HG02852 (cell line): ENCODE data around the gene STYXL2.

ENCODE experiments used
- ATAC-seq: cut with Tn5 transposase; IDR thresholded peaks from one replicate; pipeline ENCODE4 v1.9.1; 2021; ENCODE audit warnings: mild to moderate bottlenecking, moderate library complexity; ENCODE audit not compliant: unreplicated experiment

The STYXL2 gene

GRCh38 chr1:167130829-167131510 lies 37.1 kb downstream of the STYXL2 start:
- ATAC-seq: no peak

GRCh38 chr1:167132301-167133010 lies 38.6 kb downstream of the STYXL2 start:
- no peak for ATAC-seq

GRCh38 chr1:167135281-167135840 lies 41.5 kb downstream of the STYXL2 start:
- no peak for ATAC-seq

GRCh38 chr1:167136191-167136614 lies 42.3 kb downstream of the STYXL2 start:
- no peak for ATAC-seq

- ATAC-seq: no peak
Measured at GRCh38 chr1:167136806-167137205, 42.9 kb downstream of the STYXL2 start.

- ATAC-seq: no peak
Measured at GRCh38 chr1:167137332-167137781, 43.5 kb downstream of the STYXL2 start.

GRCh38 chr1:167137793-167138510 lies 44.1 kb downstream of the STYXL2 start:
- ATAC-seq: no peak

- ATAC-seq: no peak
Measured at GRCh38 chr1:167138703-167139102, 44.8 kb downstream of the STYXL2 start.

GRCh38 chr1:167141963-167142362 lies 48.1 kb downstream of the STYXL2 start:
- no peak for ATAC-seq
